Measurements from ENCODE around the gene IRX1. TPM values are rescaled to one million over a fixed set of nuclear protein-coding genes. Genes with fewer than 3 reads are reported as not detected.

The IRX1 gene
- total and polyA plus RNA-seq, 2 donors (not counting 1 experiment from before 2014, with no cell fraction given), result not detected

- TF ChIP-seq CTCF (IDR thresholded peaks at IDR 0.05) (no peak), EZH2 (IDR thresholded peaks at IDR 0.05; ENCODE audit: borderline replicate concordance, insufficient read depth, low read depth, low read length, poor library complexity, severe bottlenecking) (no peak)
- Histone ChIP-seq H2AFZ (ENCODE audit: insufficient read depth, low read depth, low read length, poor library complexity, severe bottlenecking) (no peak overlapping the region), H3K9ac (ENCODE audit: low read length) (no peak overlapping the region), H3K27ac (ENCODE audit: low read length in 2 of 2) (no peak overlapping the region), H3K4me1 (ENCODE audit: control insufficient read depth in 2 of 2, insufficient read depth in 2 of 2, low read length in 2 of 2) (no peaks in the 10 kb centered on the region), H4K20me1 (ENCODE audit: control insufficient read depth, insufficient read depth, low read length, poor library complexity, severe bottlenecking) (no peaks in the 10 kb centered on the region), H3K4me3 (ENCODE audit: control extremely low read depth in 1 of 5, extremely low read depth in 1 of 5, insufficient read depth in 1 of 5, low read depth in 2 of 5, low read length in 4 of 5) (no peak overlapping the region), H3K36me3 (replicated peaks in 1 of 2; ENCODE audit: control extremely low read depth in 1 of 2, control insufficient read depth in 1 of 2, extremely low read depth in 1 of 2, insufficient read depth in 2 of 2, low read length in 1 of 2) (no peaks in the 10 kb centered on the region), H3K79me2 (ENCODE audit: control insufficient read depth, insufficient read depth, low read length) (no peaks in the 10 kb centered on the region), H3K27me3 (replicated peaks in 1 of 4; ENCODE audit: control extremely low read depth in 1 of 4, control insufficient read depth in 3 of 4, insufficient read depth in 4 of 4, low read length in 3 of 4) (no peaks in the 10 kb centered on the region), H3K9me3 (ENCODE audit: control extremely low read depth in 1 of 3, control insufficient read depth in 2 of 3, insufficient read depth in 1 of 3, low read length in 2 of 3) (peaks cover 0 to 13% (median 0%) of the 10 kb centered on the region in 3 donors), H3K4me2 (replicated peaks; ENCODE audit: low read depth, low read length, poor library complexity, severe bottlenecking) (no peak overlapping the region)
- intact Hi-C loops (cut with micrococcal nuclease), result no loop called here
- Mint-ChIP-seq H3K27me3 (no peaks in the 10 kb centered on the region), H3K9me3 (ENCODE audit: insufficient read depth) (peaks cover 13% of the 10 kb centered on the region), H3K27ac (no peak overlapping the region), H3K4me3 (no peak overlapping the region), H3K4me1 (no peaks in the 10 kb centered on the region)
- WGBS (ENCODE audit: insufficient coverage), result no CpG with 5 or more reads among the region's 2 CpGs
- DNase-seq, result no peak
- CTCF ChIA-PET, result no interaction called here
- POLR2A ChIA-PET, result no interaction called here
- ATAC-seq (ENCODE audit: low read depth), result no peak
Observed at GRCh38 chr5:3564116-3564515, 31.5 kb upstream of the IRX1 start.

GRCh38 chr5:3564827-3565518 lies 30.7 kb upstream of the IRX1 start:
- CTCF ChIA-PET, result no interaction called here
- POLR2A ChIA-PET, result no interaction called here
- Mint-ChIP-seq H3K4me1 (no peaks in the 10 kb centered on the region), H3K27me3 (no peaks in the 10 kb centered on the region), H3K27ac (no peak overlapping the region), H3K9me3 (ENCODE audit: insufficient read depth) (peaks cover 13% of the 10 kb centered on the region), H3K4me3 (no peak overlapping the region)
- H3K27ac ChIP-seq (ENCODE audit: low read length in 2 of 2), result no peak overlapping the region
- 90% methylated on average over 7 of the region's 9 CpGs for WGBS (ENCODE audit: insufficient coverage)
- no peak overlapping the region for H3K4me3 ChIP-seq (ENCODE audit: control extremely low read depth in 1 of 5, extremely low read depth in 1 of 5, insufficient read depth in 1 of 5, low read depth in 2 of 5, low read length in 4 of 5)
- intact Hi-C loops (cut with micrococcal nuclease), result no loop called here
- H3K9ac ChIP-seq (ENCODE audit: low read length), result no peak overlapping the region
- TF ChIP-seq CTCF (IDR thresholded peaks at IDR 0.05) (no peak), EZH2 (IDR thresholded peaks at IDR 0.05; ENCODE audit: borderline replicate concordance, insufficient read depth, low read depth, low read length, poor library complexity, severe bottlenecking) (no peak)
- no peaks in the 10 kb centered on the region for H3K4me1 ChIP-seq (ENCODE audit: control insufficient read depth in 2 of 2, insufficient read depth in 2 of 2, low read length in 2 of 2)
- H2AFZ ChIP-seq (ENCODE audit: insufficient read depth, low read depth, low read length, poor library complexity, severe bottlenecking), result no peak overlapping the region
- no peaks in the 10 kb centered on the region for H3K36me3 ChIP-seq (replicated peaks in 1 of 2; ENCODE audit: control extremely low read depth in 1 of 2, control insufficient read depth in 1 of 2, extremely low read depth in 1 of 2, insufficient read depth in 2 of 2, low read length in 1 of 2)
- H3K9me3 ChIP-seq (ENCODE audit: control extremely low read depth in 1 of 3, control insufficient read depth in 2 of 3, insufficient read depth in 1 of 3, low read length in 2 of 3), result peaks cover 0 to 13% (median 0%) of the 10 kb centered on the region in 3 donors
- H4K20me1 ChIP-seq (ENCODE audit: control insufficient read depth, insufficient read depth, low read length, poor library complexity, severe bottlenecking), result no peaks in the 10 kb centered on the region
- no peak overlapping the region for H3K4me2 ChIP-seq (replicated peaks; ENCODE audit: low read depth, low read length, poor library complexity, severe bottlenecking)
- no peak for DNase-seq
- H3K79me2 ChIP-seq (ENCODE audit: control insufficient read depth, insufficient read depth, low read length), result no peaks in the 10 kb centered on the region
- no peaks in the 10 kb centered on the region for H3K27me3 ChIP-seq (replicated peaks in 1 of 4; ENCODE audit: control extremely low read depth in 1 of 4, control insufficient read depth in 3 of 4, insufficient read depth in 4 of 4, low read length in 3 of 4)
- no peak for ATAC-seq (ENCODE audit: low read depth)
